Measurements from ENCODE around the gene OPCML. TPM values are rescaled to one million over a fixed set of nuclear protein-coding genes. Genes with fewer than 3 reads are reported as not detected.

The OPCML gene
- polyA plus RNA-seq, 1 donor from 2014 or later, result 11.6 TPM

GRCh38 chr11:133171374-133171773, 360.9 kb downstream of the OPCML start:
- Histone ChIP-seq H3K9me3 (ENCODE audit: low read length) (no peaks in the 10 kb centered on the region), H3K9ac (ENCODE audit: low read length) (no peak overlapping the region), H3K79me2 (replicated peaks; ENCODE audit: insufficient read depth, low read length) (no peaks in the 10 kb centered on the region), H3K27me3 (ENCODE audit: insufficient read depth, low read depth, low read length) (no peaks in the 10 kb centered on the region), H3K4me3 (ENCODE audit: low read length) (no peak overlapping the region), H3K4me2 (ENCODE audit: low read length) (no peak overlapping the region), H3K9me2 (ENCODE audit: insufficient read depth, low read length) (no peaks in the 10 kb centered on the region), H2AFZ (ENCODE audit: low read depth, low read length) (no peak overlapping the region), H3F3A (ENCODE audit: insufficient read depth, low read length, poor library complexity, severe bottlenecking) (no peaks in the 10 kb centered on the region), H4K20me1 (ENCODE audit: insufficient read depth) (no peaks in the 10 kb centered on the region), H3K36me3 (ENCODE audit: insufficient read depth, low read length) (no peaks in the 10 kb centered on the region), H3K27ac (ENCODE audit: low read length) (no peak overlapping the region)
- no peak for TF ChIP-seq CTCF (IDR thresholded peaks at IDR 0.05; ENCODE audit: poor library complexity, severe bottlenecking)
- TF ChIP-seq REST (IDR thresholded peaks at IDR 0.05; ENCODE audit: borderline replicate concordance), result peak; percentile 84

DNA sequence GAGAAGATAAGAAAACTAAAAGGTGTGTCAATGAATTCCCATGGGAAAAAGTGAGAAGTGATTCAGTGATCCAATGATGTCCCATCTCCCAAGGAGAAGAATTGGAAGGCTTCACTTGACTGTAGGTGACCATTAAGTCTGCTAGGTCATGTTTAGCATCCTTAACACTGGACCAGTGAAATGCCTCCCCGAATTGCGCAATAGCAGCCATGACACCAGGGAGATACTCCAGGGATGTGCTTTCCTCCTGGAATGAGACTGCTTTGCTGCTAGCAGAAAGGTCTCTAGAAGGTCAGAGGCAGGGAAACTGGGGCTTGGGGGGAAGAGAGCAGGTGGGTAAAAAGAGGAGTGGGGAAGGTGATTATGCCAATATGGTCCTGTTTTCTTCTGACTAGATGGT, 364.3 kb downstream of the OPCML start:
- Histone ChIP-seq H3K9me2 (ENCODE audit: insufficient read depth, low read length) (no peaks in the 10 kb centered on the region), H4K20me1 (ENCODE audit: insufficient read depth) (no peaks in the 10 kb centered on the region), H3K9me3 (ENCODE audit: low read length) (no peaks in the 10 kb centered on the region), H3K27ac (ENCODE audit: low read length) (no peak overlapping the region), H3K36me3 (ENCODE audit: insufficient read depth, low read length) (no peaks in the 10 kb centered on the region), H3K9ac (ENCODE audit: low read length) (no peak overlapping the region), H2AFZ (ENCODE audit: low read depth, low read length) (no peak overlapping the region), H3K27me3 (ENCODE audit: insufficient read depth, low read depth, low read length) (no peaks in the 10 kb centered on the region), H3F3A (ENCODE audit: insufficient read depth, low read length, poor library complexity, severe bottlenecking) (no peaks in the 10 kb centered on the region), H3K4me3 (ENCODE audit: low read length) (no peak overlapping the region), H3K79me2 (replicated peaks; ENCODE audit: insufficient read depth, low read length) (no peaks in the 10 kb centered on the region), H3K4me2 (ENCODE audit: low read length) (no peak overlapping the region)
- TF ChIP-seq RAD21 (conservative IDR thresholded peaks at IDR 0.05) (no peak), EP300 (conservative IDR thresholded peaks at IDR 0.05; ENCODE audit: poor library complexity, severe bottlenecking) (no peak), POLR2AphosphoS5 (IDR thresholded peaks at IDR 0.05) (no peak), CTCF (IDR thresholded peaks at IDR 0.05; ENCODE audit: poor library complexity, severe bottlenecking) (no peak), REST (IDR thresholded peaks at IDR 0.05; ENCODE audit: borderline replicate concordance) (no peak), TAF1 (IDR thresholded peaks at IDR 0.05; ENCODE audit: low read depth) (no peak), EZH2 (IDR thresholded peaks at IDR 0.05; ENCODE audit: borderline replicate concordance, insufficient read depth, low read length, poor library complexity, severe bottlenecking) (no peak), SMC3 (conservative IDR thresholded peaks at IDR 0.05; ENCODE audit: poor library complexity) (no peak), MXI1 (conservative IDR thresholded peaks at IDR 0.05; ENCODE audit: poor library complexity, severe bottlenecking) (no peak)
